HG02759 (cell line): ENCODE data around the gene SLC9A6.
"Not testable (repeated sequence)": the region's sequence is repeated elsewhere in the genome, so short reads cannot be mapped to it uniquely, and the experiment has no call there.

Experiments used
- ATAC-seq: cut with Tn5 transposase; IDR thresholded peaks from one replicate; pipeline ENCODE4 v1.9.1; 2021; ENCODE audit warnings: mild to moderate bottlenecking, moderate library complexity; ENCODE audit not compliant: unreplicated experiment

SLC9A6 gene

GRCh38 chrX:136028383-136028984 lies 43.2 kb downstream of the SLC9A6 start:
- no peak for ATAC-seq

GRCh38 chrX:136029766-136030165 lies 44.5 kb downstream of the SLC9A6 start:
- ATAC-seq: no peak

- no peak for ATAC-seq
Measured at GRCh38 chrX:136030303-136031191, 45.3 kb downstream of the SLC9A6 start.

GRCh38 chrX:136031626-136032025 lies 46.4 kb downstream of the SLC9A6 start:
- ATAC-seq: no peak

- ATAC-seq: no peak
Measured at GRCh38 chrX:136032370-136032769, 47.1 kb downstream of the SLC9A6 start.

- no peak for ATAC-seq
Measured at GRCh38 chrX:136034668-136035067, 49.4 kb downstream of the SLC9A6 start.

GRCh38 chrX:136035663-136036062 lies 50.4 kb downstream of the SLC9A6 start:
- no peak for ATAC-seq

- ATAC-seq: no peak
Measured at GRCh38 chrX:136039485-136039884, 54.2 kb downstream of the SLC9A6 start.

- no peak for ATAC-seq
Measured at GRCh38 chrX:136039968-136040367, 54.7 kb downstream of the SLC9A6 start.

GRCh38 chrX:136041254-136041812 lies 56.1 kb downstream of the SLC9A6 start:
- ATAC-seq: no peak

GRCh38 chrX:136045008-136045407 lies 59.8 kb downstream of the SLC9A6 start:
- no peak for ATAC-seq

GRCh38 chrX:136046295-136047015 lies 61.2 kb downstream of the SLC9A6 start:
- ATAC-seq: no peak

- ATAC-seq: no peak
Measured at GRCh38 chrX:136047016-136047642, 61.9 kb downstream of the SLC9A6 start.

- no peak for ATAC-seq
Measured at GRCh38 chrX:136047969-136048368, 62.7 kb downstream of the SLC9A6 start.

- no peak for ATAC-seq
Measured at GRCh38 chrX:136048446-136048845, 63.2 kb downstream of the SLC9A6 start.

- no peak for ATAC-seq
Measured at GRCh38 chrX:136049608-136050007, 64.4 kb downstream of the SLC9A6 start.

GRCh38 chrX:136050875-136051274 lies 65.6 kb downstream of the SLC9A6 start:
- ATAC-seq: not testable (repeated sequence)

- ATAC-seq: no peak
Measured at GRCh38 chrX:136051611-136052010, 66.4 kb downstream of the SLC9A6 start.

GRCh38 chrX:136055651-136056221 lies 70.5 kb downstream of the SLC9A6 start:
- ATAC-seq: no peak

- ATAC-seq: no peak
Measured at GRCh38 chrX:136057567-136057966, 72.3 kb downstream of the SLC9A6 start.

GRCh38 chrX:136059350-136059749 lies 74.1 kb downstream of the SLC9A6 start:
- ATAC-seq: no peak
